GM18502 (cell line): ENCODE measurements around the gene SPTA1.
A peak's percentile ranks its signal among the peaks of the same experiment; 100 is the strongest.
"Not testable (repeated sequence)": the region's sequence is repeated elsewhere in the genome, so short reads cannot be mapped to it uniquely, and the experiment has no call there.

Source experiments
- ATAC-seq: cut with Tn5 transposase; IDR thresholded peaks from one replicate; pipeline ENCODE4 v1.9.1; 2021; ENCODE audit warnings: mild to moderate bottlenecking; ENCODE audit not compliant: unreplicated experiment, poor library complexity

SPTA1 gene

DNA sequence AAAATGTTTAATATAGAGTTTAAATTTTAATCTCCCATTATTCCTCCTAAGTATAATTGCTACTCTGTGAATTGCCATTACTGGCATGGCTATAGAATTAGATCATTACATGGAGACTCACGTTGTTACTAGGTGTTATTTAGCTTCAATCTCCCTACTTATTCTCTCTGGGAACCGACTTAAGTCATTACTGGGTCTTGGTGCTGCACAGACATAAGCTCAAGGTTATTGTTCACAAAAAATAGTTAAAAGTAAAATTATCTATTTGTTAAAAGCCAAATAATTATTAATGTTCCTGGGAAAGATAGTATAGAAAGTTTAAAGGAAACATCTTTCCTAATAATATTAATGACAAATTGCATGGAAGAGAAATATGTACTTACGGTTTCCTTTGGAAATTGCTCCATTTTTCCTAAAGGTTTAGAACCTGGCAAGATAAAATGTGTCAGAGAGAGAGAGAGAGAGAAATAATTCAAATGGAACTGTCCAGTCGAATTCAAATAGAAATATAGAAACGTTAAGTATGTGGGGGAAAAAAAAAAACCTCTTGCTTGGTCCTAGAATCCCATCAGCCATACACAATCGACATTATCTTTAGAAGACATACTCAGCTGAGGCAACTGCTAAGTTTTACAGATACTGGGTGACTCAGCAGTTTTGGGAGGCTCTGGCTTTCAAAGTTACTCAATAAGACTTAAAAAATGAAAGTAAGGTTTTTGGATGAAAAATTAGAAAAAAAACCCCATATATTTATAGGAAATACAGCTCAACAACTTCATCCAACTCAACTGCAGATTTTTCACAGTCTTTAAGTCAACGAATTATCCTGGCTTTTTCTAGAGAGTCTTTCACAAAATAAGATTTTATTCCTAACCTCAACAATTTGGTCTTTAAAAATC lies at the start of gene SPTA1:
TSS of gene SPTA1 (minus strand) at position 605 of the 899 bp plus-strand sequence. CDS start at position 407, 198 bp downstream.
- ATAC-seq, result no peak

DNA sequence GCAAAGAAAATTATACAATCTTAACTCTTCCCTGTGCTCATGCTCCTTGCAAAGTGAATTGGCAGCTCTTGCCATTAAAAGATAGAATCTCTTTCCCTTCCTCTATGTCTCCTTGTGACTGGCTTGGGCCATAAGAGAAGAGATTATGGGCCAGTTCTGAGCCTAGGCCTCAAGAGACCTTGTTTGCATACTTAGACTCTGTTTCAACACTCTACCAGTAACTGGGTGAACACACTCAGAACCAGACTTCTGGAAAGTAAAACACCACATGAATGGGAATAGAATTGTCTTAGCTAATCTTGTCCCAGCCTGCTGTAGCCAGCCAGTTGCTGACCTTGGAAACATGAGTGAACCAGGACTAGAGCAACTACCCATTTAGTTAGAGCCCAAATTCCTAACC lies 49.3 kb upstream of the SPTA1 start:
- ATAC-seq, result no peak

- no peak for ATAC-seq
Measured at GRCh38 chr1:158732524-158732923, 46.0 kb upstream of the SPTA1 start.

DNA sequence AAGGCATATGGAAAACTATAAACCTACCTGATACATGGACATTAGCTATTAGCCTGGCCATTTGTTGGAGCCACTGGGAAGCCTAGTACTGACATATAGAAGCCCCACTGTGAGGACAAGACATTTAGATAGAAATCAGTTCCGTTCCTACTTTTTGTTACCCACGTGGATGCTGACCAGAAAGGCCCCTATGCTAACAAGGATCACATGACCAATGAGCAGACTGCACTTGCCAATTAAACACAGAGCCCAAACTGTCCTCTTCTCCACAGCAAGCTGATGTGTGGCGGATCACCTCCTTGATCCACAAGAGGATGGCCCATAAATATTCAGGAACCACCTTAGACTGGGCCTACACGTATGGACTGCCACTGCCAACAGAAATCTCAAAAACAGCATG lies 45.2 kb upstream of the SPTA1 start:
- ATAC-seq, result no peak

- ATAC-seq, result no peak
Measured at GRCh38 chr1:158730453-158730852, 43.9 kb upstream of the SPTA1 start.

GRCh38 chr1:158728510-158729225 lies 42.2 kb upstream of the SPTA1 start:
- ATAC-seq, result no peak

GRCh38 chr1:158724442-158724841 lies 37.9 kb upstream of the SPTA1 start:
- no peak for ATAC-seq

- no peak for ATAC-seq
Measured at GRCh38 chr1:158720620-158721019, 34.1 kb upstream of the SPTA1 start, which contains the start of gene OR6K3. Gene OR6K3 (minus strand): TSS chr1:158720720. CDS start chr1:158718115, 2,605 bp downstream.

DNA sequence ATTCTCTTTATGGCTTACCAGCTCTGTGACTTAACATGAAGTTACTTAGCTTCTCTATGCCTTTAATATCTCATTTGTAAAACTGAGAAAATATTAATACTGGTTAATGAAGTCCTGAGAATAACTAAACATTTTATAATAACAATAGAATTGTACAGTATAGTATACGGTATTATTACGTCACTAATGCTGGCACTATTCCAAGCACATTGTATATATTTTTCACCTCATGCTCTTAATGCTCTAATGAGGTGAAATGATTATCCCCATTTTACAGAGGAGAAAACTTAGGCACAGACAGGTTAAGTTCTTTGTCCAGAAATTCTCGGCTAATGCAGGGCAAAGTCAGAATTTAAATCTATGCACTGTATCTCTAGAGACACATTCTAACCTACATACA lies 33.1 kb upstream of the SPTA1 start:
- no peak for ATAC-seq

- no peak for ATAC-seq
Measured at GRCh38 chr1:158717344-158717743, 30.8 kb upstream of the SPTA1 start.

DNA sequence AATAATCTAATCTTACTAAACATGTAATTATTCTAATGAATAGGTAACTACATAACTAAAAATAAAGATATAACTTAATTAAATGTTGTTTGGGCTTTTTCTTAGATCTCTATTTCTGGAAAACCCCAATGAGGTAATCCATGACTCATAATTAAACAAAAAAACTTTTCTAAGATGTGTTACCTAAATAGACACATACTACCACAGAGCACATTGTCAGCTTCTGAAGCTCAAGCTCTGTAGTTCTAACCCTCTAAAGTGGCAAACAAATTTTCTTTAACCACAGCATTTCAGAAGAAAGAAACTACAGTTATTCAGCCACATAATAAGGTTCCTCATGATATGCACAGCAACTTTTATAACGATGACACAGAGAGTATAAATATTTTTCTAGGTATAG lies 29.8 kb upstream of the SPTA1 start:
- ATAC-seq, result peak; percentile 44

- no peak for ATAC-seq
Measured at GRCh38 chr1:158714754-158715153, 28.2 kb upstream of the SPTA1 start.

GRCh38 chr1:158711098-158711497 lies 24.6 kb upstream of the SPTA1 start:
- ATAC-seq, result no peak

DNA sequence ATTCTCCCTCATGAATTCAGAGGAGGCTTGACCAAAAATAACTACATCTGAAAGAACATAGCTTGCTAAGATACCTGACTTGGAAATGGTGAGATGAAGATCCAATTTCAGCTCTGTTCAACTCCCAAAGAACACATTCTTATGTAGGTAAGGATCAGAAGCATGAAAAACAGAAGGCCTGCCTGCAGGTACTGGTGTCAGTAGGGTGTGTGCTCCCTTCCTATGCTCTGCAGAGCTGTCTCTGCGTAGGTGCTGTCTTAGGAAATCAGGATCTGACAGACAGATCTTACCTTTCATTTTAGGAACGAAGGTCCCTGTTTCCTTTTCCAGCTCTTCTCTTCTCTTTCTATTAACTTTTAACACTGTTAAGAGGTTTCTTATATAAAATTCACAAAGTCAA lies 19.6 kb upstream of the SPTA1 start:
- ATAC-seq, result no peak

GRCh38 chr1:158700552-158700951 lies 14.0 kb upstream of the SPTA1 start, which contains the start of gene OR6K2:
Gene OR6K2 (minus strand): TSS chr1:158700652. CDS start chr1:158700652, 0 bp downstream.
- no peak for ATAC-seq

GRCh38 chr1:158694596-158694995 lies 8.1 kb upstream of the SPTA1 start:
- no peak for ATAC-seq

- ATAC-seq, result no peak
Measured at GRCh38 chr1:158692356-158692755, 5.8 kb upstream of the SPTA1 start.

GRCh38 chr1:158691907-158692306 lies 5.4 kb upstream of the SPTA1 start:
- no peak for ATAC-seq

DNA sequence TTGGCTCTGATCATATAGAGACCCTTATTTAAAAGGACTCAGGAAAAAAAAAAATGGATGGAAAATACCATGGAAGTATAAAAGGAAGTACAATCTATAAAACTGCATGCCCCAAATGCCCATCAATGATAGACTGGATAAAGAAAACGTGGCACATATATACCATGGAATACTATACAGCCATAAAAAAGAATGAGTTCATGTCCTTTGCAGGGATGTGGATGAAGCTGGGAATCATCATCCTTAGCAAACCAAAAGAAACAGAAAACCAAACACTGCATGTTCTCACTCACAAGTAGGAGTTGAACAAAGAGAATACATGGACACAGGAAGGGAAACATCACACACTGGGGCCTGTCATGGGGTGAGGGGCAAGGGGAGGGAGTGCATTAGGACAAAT lies 4.6 kb upstream of the SPTA1 start:
- ATAC-seq, result not testable (repeated sequence)

DNA sequence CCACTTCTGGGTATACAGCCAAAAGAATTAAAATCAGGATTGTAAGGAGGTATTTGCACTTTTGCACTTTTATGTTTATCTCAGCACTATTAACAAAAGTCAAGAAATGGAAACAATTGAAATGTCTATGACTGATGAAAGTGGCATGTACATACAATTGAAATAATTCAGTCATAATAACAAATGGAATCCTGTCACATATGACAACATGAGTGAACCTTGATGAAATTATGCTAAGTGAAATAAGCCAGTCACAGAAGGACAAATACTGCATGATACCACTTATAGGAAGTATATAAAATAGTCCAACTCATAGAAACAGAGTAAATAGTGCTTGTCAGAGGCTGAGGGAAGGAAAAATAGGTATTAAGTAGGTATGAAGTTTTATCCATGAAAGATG lies 3.4 kb upstream of the SPTA1 start:
- ATAC-seq, result no peak

DNA sequence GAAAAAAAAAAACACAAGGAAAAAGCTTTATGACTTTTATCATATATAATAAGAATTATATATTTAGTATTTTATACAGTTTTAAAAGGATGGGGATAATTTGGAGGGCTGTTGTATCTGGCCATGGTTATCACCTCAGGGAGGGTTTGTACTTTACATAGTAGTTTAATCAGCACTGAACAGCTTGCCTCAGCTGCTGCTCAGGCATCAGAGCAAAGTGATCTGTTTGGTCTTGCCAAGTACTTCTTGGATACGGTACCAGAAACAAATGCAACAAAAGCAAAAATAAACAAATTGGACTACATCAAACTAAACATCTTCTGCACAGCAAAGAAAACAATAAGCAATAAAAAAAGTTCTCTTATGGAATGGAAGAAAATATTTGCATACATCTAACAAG lies 2.6 kb upstream of the SPTA1 start:
- ATAC-seq, result no peak
